OCI-LY7 (cell line): ENCODE results near the gene ADGRF4. TPM values are rescaled to one million over a fixed set of nuclear protein-coding genes. Genes with fewer than 3 reads are reported as not detected.

Experiments used
- BruUV-seq: library from RNA; stranded (reverse); fragments of 400-500 nt; replicated peaks from 2 replicates; lab custom pipeline; 2021; lab: Mats Ljungman, UMichigan
- CTCF ChIA-PET: fragments of 300-600 bp; sonication (Branson Sonifier 250); formaldehyde crosslinking; loops from one replicate; lab custom pipeline; 2022; ENCODE audit warnings: antibody characterized with exemption; ENCODE audit not compliant: unreplicated experiment; lab: Charles Lee
- POLR2A ChIA-PET: fragments of 300-600 bp; sonication (Branson Sonifier 250); formaldehyde crosslinking; loops from one replicate; lab custom pipeline; 2022; ENCODE audit warnings: antibody characterized with exemption; lab: Charles Lee
- DNase-seq: peaks from one replicate; pipeline ENCODE4 v3.0.0-alpha.2; 2015; ENCODE audit warnings: low spot score
- H2AFZ ChIP-seq: fragments of 200-600 bp; sonication (generic), shearing (Covaris generic); 2 replicates; pipeline ENCODE4 v1.6.1; 2014; ENCODE audit warnings: mild to moderate bottlenecking, antibody characterized with exemption, low read length, moderate library complexity
- H3K27ac ChIP-seq: fragments of 200-600 bp; sonication (generic); 2 replicates; pipeline ENCODE4 v1.5.1; 2014; ENCODE audit warnings: mixed run types, low read depth, mild to moderate bottlenecking, moderate library complexity, low read length, inconsistent platforms; ENCODE audit not compliant: poor library complexity, severe bottlenecking
- H3K36me3 ChIP-seq: fragments of 200-600 bp; sonication (generic); 2 replicates; pipeline ENCODE4 v1.6.1; 2014; ENCODE audit warnings: mild to moderate bottlenecking, antibody characterized with exemption, low read length, moderate library complexity, mixed read lengths; ENCODE audit not compliant: insufficient read depth
- H3K4me1 ChIP-seq: fragments of 200-600 bp; sonication (generic); 2 replicates; pipeline ENCODE4 v1.5.1; 2014; ENCODE audit warnings: mild to moderate bottlenecking, low read length; ENCODE audit not compliant: insufficient read depth, poor library complexity, severe bottlenecking
- H3K4me2 ChIP-seq: fragments of 200-600 bp; sonication (generic); 2 replicates; pipeline ENCODE4 v1.6.1; 2014; ENCODE audit warnings: mild to moderate bottlenecking, low read length
- H3K4me3 ChIP-seq: fragments of 200-600 bp; sonication (generic); 2 replicates; pipeline ENCODE4 v1.5.1; 2014; ENCODE audit warnings: mild to moderate bottlenecking, low read depth, low read length; ENCODE audit not compliant: poor library complexity, severe bottlenecking
- H3K79me2 ChIP-seq: fragments of 200-600 bp; sonication (generic); 2 replicates; pipeline ENCODE4 v1.6.1; 2016; ENCODE audit warnings: low read depth, mild to moderate bottlenecking, low read length, moderate library complexity, mixed read lengths; ENCODE audit not compliant: insufficient read depth
- H3K9me2 ChIP-seq: fragments of 200-600 bp; sonication (generic); 2 replicates; pipeline ENCODE4 v1.6.1; 2016; ENCODE audit warnings: mild to moderate bottlenecking, low read length, mixed read lengths; ENCODE audit not compliant: insufficient read depth
- H3K9me3 ChIP-seq: fragments of 200-600 bp; sonication (generic); 2 replicates; pipeline ENCODE4 v1.6.1; 2014; ENCODE audit warnings: mild to moderate bottlenecking, mixed run types, low read length, mixed read lengths
- H4K20me1 ChIP-seq: fragments of 200-600 bp; sonication (generic); 2 replicates; pipeline ENCODE4 v1.6.1; 2014; ENCODE audit warnings: mild to moderate bottlenecking, antibody characterized with exemption, low read length, moderate library complexity, mixed read lengths; ENCODE audit not compliant: insufficient read depth
- CTCF ChIP-seq: fragments of 200-600 bp; sonication (generic); conservative IDR thresholded peaks from 2 replicates; pipeline ENCODE4 v1.5.1; 2014; ENCODE audit warnings: mild to moderate bottlenecking, antibody characterized with exemption, low read length, moderate library complexity, mixed read lengths
- EZH2phosphoT487 ChIP-seq: fragments of 200-600 bp; sonication (generic); IDR thresholded peaks from 2 replicates; pipeline ENCODE4 v1.6.1; 2018; ENCODE audit warnings: low read depth, borderline replicate concordance, mild to moderate bottlenecking, mixed run types, antibody characterized with exemption, low read length, moderate library complexity, mixed read lengths
- intact Hi-C: fragments of 100-400 bp; cut with micrococcal nuclease; formaldehyde crosslinking; loops from one replicate; pipeline ENCODE4 v1.10.0; 2022; ENCODE audit not compliant: unreplicated experiment
- total RNA-seq, 2 experiments: library from RNA; depleted of rRNA in 1 of 2; stranded (reverse); fragments of >200 nt in 1 of 2; shearing (Covaris generic) in 1 of 2; gene quantifications; 2 replicates each; pipeline ENCODE4 v1.2.3, GENCODE V29; 2014 to 2022

ADGRF4 gene
- total RNA-seq, 2 experiments from 2014 or later: not detected

- H3K4me2 ChIP-seq: no peak overlapping the region
- POLR2A ChIA-PET: no interaction called here
These were observed 31.1 kb downstream of the ADGRF4 start for GRCh38 chr6:47729457-47729856.

GRCh38 chr6:47733879-47734558 is 35.6 kb downstream of the ADGRF4 start:
- ChIA-PET CTCF (interaction anchor here (0.9 kb wide), 1 partner anchor 103 kb away, joined by 7 read pairs; no protein-coding TSS in a partner anchor), POLR2A (interaction anchor here (0.6 to 1.3 kb wide), 6 partner anchors 9 to 433 kb away, joined by 3 read pairs; no protein-coding TSS in a partner anchor)
- no peaks in the 10 kb centered on the region for H4K20me1 ChIP-seq
- BruUV-seq: no TSS peak
- intact Hi-C loops: loop anchor here (1.0 kb wide), 2 partner anchors 102 to 320 kb away; no protein-coding TSS in a partner anchor
- H3K9me2 ChIP-seq: no peaks in the 10 kb centered on the region
- no peaks in the 10 kb centered on the region for H3K4me1 ChIP-seq
- TF ChIP-seq CTCF (peak; percentile 79), EZH2phosphoT487 (no peak)
- no peak overlapping the region for H3K27ac ChIP-seq
- H3K4me2 ChIP-seq: no peak overlapping the region
- H3K4me3 ChIP-seq: no peak overlapping the region
- H2AFZ ChIP-seq: no peak overlapping the region
- peak; percentile 56 for DNase-seq
- H3K36me3 ChIP-seq: no peaks in the 10 kb centered on the region
- no peaks in the 10 kb centered on the region for H3K9me3 ChIP-seq
- no peaks in the 10 kb centered on the region for H3K79me2 ChIP-seq

More at GRCh38 chr6:47729457-47729856, 31.1 kb downstream of the ADGRF4 start:
- H3K4me3 ChIP-seq: no peak overlapping the region
- no TSS peak for BruUV-seq
- no peaks in the 10 kb centered on the region for H4K20me1 ChIP-seq
- no peak overlapping the region for H3K27ac ChIP-seq
- TF ChIP-seq EZH2phosphoT487 (no peak), CTCF (no peak)
- no peaks in the 10 kb centered on the region for H3K9me3 ChIP-seq
- DNase-seq: no peak
- intact Hi-C loops: no loop called here
- no peaks in the 10 kb centered on the region for H3K9me2 ChIP-seq
- no peaks in the 10 kb centered on the region for H3K4me1 ChIP-seq
- CTCF ChIA-PET: no interaction called here
- H3K79me2 ChIP-seq: no peaks in the 10 kb centered on the region
- no peak overlapping the region for H2AFZ ChIP-seq
- H3K36me3 ChIP-seq: no peaks in the 10 kb centered on the region
